ENCODE measurements around the gene HTT. TPM values are rescaled to one million over a fixed set of nuclear protein-coding genes. Genes with fewer than 3 reads are reported as not detected.
"Not testable (repeated sequence)": the region's sequence is repeated elsewhere in the genome, so short reads cannot be mapped to it uniquely, and the experiment has no call there.

The HTT gene
- total RNA-seq, 4 donors from 2014 or later: 37.6 to 78.7 (median 56.3) TPM

- no peak for ATAC-seq (ENCODE audit: low FRiP score)
- no peak for TF ChIP-seq CTCF (IDR thresholded peaks at IDR 0.05)
- DNase-seq (ENCODE audit: low spot score): no peak
Measured at GRCh38 chr4:3083732-3084131, 9.3 kb downstream of the HTT start.

- no peak for TF ChIP-seq CTCF (IDR thresholded peaks at IDR 0.05)
- ATAC-seq (ENCODE audit: low FRiP score) (no peak), DNase-seq (ENCODE audit: low spot score) (no peak)
Measured at GRCh38 chr4:3085948-3086670, 11.6 kb downstream of the HTT start.

DNA sequence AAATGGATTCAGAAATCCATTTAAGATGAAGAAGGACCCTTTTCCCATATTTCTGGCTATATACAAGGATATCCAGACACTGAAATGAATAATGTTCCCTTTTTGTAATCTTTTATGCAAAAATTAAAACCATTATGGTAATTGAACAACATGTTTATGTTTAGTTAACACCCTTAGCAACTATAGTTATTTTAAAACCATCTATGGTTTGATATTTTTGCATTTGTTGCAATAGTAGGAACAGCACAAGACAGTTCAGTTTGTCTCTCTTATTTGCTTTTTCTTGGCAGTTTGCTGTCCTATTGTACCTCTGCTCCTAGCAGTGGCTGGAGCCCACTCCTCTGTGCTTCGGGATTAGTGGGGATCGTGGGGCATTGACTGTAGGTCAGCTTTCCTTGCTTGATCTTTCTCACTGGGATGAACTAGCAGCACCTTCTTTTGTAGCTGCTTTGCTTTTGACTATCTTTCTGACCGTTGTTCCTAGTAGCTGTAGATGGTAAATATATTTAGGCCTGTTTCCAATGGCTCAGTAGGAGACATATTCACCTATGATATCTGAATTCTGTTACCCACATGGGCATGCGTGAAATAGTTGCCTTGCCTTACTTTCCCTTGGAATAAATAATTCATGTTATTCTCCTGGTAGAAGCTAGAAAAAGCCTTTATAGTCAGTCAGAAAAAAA, 12.8 kb downstream of the HTT start:
- ATAC-seq (ENCODE audit: low FRiP score) (no peak), DNase-seq (ENCODE audit: low spot score) (no peak)
- no peak for TF ChIP-seq CTCF (IDR thresholded peaks at IDR 0.05)

- ATAC-seq (ENCODE audit: low FRiP score) (no peak), DNase-seq (ENCODE audit: low spot score) (no peak)
- no peak for TF ChIP-seq CTCF (IDR thresholded peaks at IDR 0.05)
Measured at GRCh38 chr4:3091464-3091863, 17.0 kb downstream of the HTT start.

DNA sequence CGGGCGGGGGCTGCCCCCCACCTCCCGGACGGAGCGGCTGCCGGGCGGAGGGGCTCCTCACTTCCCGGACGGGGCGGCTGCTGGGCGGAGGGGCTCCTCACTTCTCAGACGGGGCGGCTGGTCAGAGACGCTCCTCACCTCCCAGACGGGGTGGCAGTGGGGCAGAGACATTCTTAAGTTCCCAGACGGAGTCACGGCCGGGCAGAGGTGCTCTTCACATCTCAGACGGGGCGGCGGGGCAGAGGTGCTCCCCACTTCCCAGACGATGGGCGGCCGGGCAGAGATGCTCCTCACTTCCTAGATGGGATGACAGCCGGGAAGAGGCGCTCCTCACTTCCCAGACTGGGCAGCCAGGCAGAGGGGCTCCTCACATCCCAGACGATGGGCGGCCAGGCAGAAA, 20.2 kb downstream of the HTT start:
- ATAC-seq (ENCODE audit: low FRiP score); DNase-seq (ENCODE audit: low spot score): not testable (repeated sequence)

- TF ChIP-seq CTCF (IDR thresholded peaks at IDR 0.05): no peak
- no peak for DNase-seq (ENCODE audit: low spot score)
- no peak for ATAC-seq (ENCODE audit: low FRiP score)
Measured at GRCh38 chr4:3096202-3096601, 21.7 kb downstream of the HTT start.

DNA sequence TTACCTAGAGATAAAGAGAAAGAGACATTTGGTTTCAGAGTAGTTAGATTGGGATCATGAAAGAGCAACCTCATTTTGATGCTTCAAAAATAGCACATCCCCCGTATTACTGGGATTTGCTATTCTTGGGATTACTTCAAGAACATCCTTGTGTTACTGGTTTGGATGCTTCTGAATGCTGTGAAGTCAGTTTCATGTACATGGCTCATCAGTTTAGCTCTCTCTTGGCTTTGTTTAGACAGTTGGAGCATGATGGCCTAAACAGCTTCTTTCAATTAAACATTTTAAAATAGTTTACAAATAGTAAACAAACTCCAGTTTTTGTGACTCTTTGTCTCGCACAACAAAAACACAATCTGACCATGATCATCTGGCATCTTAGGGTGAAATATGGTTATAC, 23.9 kb downstream of the HTT start:
- ATAC-seq (ENCODE audit: low FRiP score) (no peak), DNase-seq (ENCODE audit: low spot score) (no peak)
- TF ChIP-seq CTCF (IDR thresholded peaks at IDR 0.05): no peak

All from omental fat pad (tissue), 4 donors.